ENCODE measurements around the gene NBDY.

The NBDY gene

DNA sequence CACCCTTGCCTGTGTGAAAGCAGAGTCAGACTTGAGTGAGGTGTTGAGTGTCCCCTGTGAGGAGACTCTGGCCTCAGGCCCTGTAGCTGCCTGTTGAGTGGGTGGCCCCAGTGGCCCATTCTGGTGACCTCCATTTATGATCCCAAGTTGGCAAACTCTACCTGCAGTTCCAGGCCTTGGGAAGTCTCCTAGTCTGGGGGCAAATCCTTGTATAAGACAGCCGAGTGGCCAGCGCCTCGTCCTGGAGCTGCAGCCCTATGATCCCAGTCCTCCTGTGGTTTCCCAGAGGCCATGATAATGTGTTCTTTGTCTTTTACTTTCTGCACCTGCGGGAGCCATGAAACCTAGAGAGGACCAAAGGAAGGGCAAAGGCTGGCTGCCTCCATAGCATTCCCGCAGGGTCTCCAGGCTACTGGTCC is 58.7 kb downstream of the NBDY start:
- Mint-ChIP-seq H3K27me3 (no peaks in the 10 kb centered on the region), H3K4me1 (ENCODE audit: low read depth) (peaks cover 37% of the 10 kb centered on the region), H3K27ac (peak overlapping the region; percentile 30), H3K4me3 (no peak overlapping the region), H3K36me3 (ENCODE audit: low read depth) (peaks cover 18% of the 10 kb centered on the region), H3K9me3 (no peaks in the 10 kb centered on the region)
- DNase-seq = no peak

DNA sequence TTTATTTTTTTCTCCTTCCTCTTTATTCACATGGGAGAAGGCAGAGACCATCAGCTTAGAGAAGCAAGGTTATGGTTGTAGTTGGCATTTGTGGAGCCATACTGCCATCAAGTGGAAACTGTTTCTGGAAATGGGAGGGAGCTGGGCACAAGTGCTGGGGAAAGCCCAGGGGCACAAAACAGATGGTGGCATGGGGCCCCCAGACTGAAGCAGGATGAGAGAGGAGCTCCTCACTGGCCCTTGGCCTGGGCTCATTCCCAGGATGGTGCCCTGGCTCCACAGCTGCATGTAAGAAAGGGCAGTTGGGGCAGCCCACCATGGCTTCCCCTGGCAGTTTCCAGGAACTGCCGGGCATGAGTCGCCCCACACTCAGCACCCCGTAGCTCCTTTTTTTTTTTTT is 59.2 kb downstream of the NBDY start:
- Mint-ChIP-seq H3K9me3 (no peaks in the 10 kb centered on the region), H3K4me3 (peak overlapping the region; percentile 58), H3K27ac (peak overlapping the region; percentile 30), H3K36me3 (ENCODE audit: low read depth) (peaks cover 17% of the 10 kb centered on the region), H3K4me1 (ENCODE audit: low read depth) (peaks cover 32% of the 10 kb centered on the region), H3K27me3 (no peaks in the 10 kb centered on the region)
- no peak for DNase-seq

DNA sequence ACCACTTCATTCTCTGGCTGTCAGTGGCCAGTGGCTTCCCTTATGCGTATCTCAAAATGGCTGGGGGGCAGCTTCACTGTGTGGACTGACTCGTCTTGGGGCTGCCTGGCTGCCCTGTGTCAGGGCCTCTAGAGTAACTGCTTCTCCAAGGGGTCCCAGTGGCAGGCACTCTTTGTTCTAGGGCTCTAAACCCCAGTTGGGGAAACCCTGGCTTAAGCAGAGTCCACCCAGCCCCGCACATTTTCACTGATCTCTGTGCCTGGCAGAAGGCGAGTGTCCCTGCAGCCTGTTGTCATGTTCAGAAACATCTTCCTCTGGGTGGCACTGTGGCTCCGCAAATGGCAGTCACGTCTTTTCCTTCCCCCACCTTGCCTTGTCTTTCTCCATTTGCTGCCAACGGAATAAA is 59.7 kb downstream of the NBDY start:
- Mint-ChIP-seq H3K27ac (peak overlapping the region; percentile 45), H3K4me3 (peak overlapping the region; percentile 58), H3K9me3 (no peaks in the 10 kb centered on the region), H3K27me3 (no peaks in the 10 kb centered on the region), H3K4me1 (ENCODE audit: low read depth) (peaks cover 30% of the 10 kb centered on the region), H3K36me3 (ENCODE audit: low read depth) (peaks cover 17% of the 10 kb centered on the region)
- DNase-seq = peak; percentile 83

DNA sequence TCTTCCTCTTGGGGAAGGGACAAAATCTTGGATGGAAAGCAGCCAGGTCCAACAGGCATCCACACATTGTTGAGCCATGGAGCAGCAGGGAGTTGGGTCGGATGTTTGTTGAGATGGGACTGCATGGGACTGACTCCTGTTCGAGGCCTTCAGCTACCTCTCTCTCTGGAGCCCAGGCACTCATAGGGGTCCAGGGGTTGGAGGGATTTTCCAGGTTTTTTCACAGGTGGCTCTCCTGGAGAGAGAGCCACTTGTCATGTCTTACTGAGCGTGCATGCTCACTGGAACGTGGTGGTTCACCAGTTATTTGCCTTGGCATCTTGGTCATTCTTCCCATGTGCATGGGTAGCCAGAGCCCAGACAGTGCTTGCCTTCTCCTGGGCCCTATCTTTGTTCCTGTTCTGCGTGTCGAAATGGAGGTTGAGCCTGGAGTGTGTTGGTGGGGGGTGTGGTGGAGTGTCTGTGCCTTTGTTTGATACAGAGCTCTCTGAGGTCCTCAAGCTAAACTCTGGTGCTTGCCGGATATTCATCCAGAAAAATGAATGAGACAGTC is 60.6 kb downstream of the NBDY start:
- H3K4me1 Mint-ChIP-seq (ENCODE audit: low read depth) = peaks cover 32% of the 10 kb centered on the region
- H3K9me3 Mint-ChIP-seq = no peaks in the 10 kb centered on the region
- H3K27ac Mint-ChIP-seq = no peak overlapping the region
- H3K36me3 Mint-ChIP-seq (ENCODE audit: low read depth) = peaks cover 17% of the 10 kb centered on the region
- no peaks in the 10 kb centered on the region for H3K27me3 Mint-ChIP-seq
- peak; percentile 18 for DNase-seq
- H3K4me3 Mint-ChIP-seq = no peak overlapping the region

- no peaks in the 10 kb centered on the region for H3K27me3 Mint-ChIP-seq
- peaks cover 17% of the 10 kb centered on the region for H3K36me3 Mint-ChIP-seq (ENCODE audit: low read depth)
- H3K4me1 Mint-ChIP-seq (ENCODE audit: low read depth) = peaks cover 32% of the 10 kb centered on the region
- H3K4me3 Mint-ChIP-seq = no peak overlapping the region
- no peaks in the 10 kb centered on the region for H3K9me3 Mint-ChIP-seq
- no peak overlapping the region for H3K27ac Mint-ChIP-seq
- peak; percentile 18 for DNase-seq
These were observed 61.7 kb downstream of the NBDY start for GRCh38 chrX:56790778-56791177.

GRCh38 chrX:56791456-56791855 is 62.4 kb downstream of the NBDY start:
- Mint-ChIP-seq H3K27me3 (no peaks in the 10 kb centered on the region), H3K27ac (peak overlapping the region; percentile 18), H3K4me3 (no peak overlapping the region), H3K36me3 (ENCODE audit: low read depth) (peaks cover 17% of the 10 kb centered on the region), H3K4me1 (ENCODE audit: low read depth) (peaks cover 30% of the 10 kb centered on the region), H3K9me3 (no peaks in the 10 kb centered on the region)
- no peak for DNase-seq

DNA sequence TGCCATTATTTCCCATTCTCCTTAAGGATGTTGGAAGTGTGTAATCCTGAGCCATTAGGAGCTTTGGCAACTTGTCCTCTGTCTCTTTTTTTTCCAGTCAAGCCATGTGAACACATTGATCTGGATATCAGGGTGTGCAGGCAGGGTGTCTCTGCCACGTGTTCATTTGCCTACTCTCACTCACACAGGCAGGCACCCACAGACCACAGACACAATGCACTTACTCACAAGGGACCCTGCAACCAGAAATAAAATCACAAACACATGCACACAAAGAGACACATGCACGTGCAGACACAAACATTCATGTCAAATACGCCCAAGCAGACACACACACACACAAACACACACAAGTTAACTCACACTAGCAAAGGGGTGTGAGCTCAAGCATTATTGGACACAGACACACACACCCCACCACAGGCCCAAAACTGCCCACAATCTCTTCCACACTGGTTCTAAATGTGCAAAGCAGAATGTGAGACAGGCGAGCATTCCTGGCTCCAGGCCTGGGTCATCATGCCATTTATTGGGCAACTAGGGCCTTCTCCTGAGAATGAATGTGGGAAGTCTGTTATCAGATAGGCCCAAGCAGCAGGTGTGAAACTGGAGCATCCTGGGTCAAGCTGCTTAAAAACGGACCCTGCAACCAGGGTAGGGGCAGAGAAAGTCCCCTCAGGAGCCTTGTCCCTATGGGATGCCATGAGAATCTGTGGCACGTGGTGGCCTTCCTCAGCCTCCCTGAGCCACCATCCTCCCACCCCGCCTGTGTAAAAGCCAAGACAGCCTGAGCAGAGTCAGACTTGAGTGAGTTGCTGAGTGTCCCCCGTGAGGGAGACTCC is 63.4 kb downstream of the NBDY start:
- no peak overlapping the region for H3K4me3 Mint-ChIP-seq
- peaks cover 26% of the 10 kb centered on the region for H3K4me1 Mint-ChIP-seq (ENCODE audit: low read depth)
- no peaks in the 10 kb centered on the region for H3K9me3 Mint-ChIP-seq
- H3K27ac Mint-ChIP-seq = peak overlapping the region; percentile 16
- DNase-seq = peak; percentile 17
- H3K27me3 Mint-ChIP-seq = no peaks in the 10 kb centered on the region
- H3K36me3 Mint-ChIP-seq (ENCODE audit: low read depth) = peaks cover 14% of the 10 kb centered on the region

DNA sequence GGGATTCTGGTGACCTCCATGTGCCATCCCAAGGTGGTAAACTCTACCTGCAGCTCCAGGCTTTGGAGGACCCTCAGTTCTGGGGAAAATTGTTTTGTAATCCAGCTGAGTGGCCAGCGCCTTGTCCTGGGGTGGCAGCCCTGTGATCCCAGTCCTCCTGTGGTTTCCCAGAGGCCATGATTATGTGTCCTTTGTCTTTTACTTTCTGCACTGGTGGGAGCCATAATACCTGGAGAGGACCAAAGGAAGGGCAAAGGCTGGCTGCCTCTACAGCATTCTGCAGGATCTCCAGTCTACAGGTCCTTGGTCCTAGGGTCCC is 64.0 kb downstream of the NBDY start:
- Mint-ChIP-seq H3K4me3 (no peak overlapping the region), H3K27me3 (peaks cover 3% of the 10 kb centered on the region), H3K27ac (no peak overlapping the region), H3K9me3 (no peaks in the 10 kb centered on the region), H3K36me3 (ENCODE audit: low read depth) (peaks cover 14% of the 10 kb centered on the region), H3K4me1 (ENCODE audit: low read depth) (peaks cover 31% of the 10 kb centered on the region)
- DNase-seq = no peak

- Mint-ChIP-seq H3K27me3 (peaks cover 3% of the 10 kb centered on the region), H3K27ac (no peak overlapping the region), H3K36me3 (ENCODE audit: low read depth) (peaks cover 14% of the 10 kb centered on the region), H3K4me3 (no peak overlapping the region), H3K9me3 (no peaks in the 10 kb centered on the region), H3K4me1 (ENCODE audit: low read depth) (peaks cover 30% of the 10 kb centered on the region)
- peak; percentile 28 for DNase-seq
These were observed 64.7 kb downstream of the NBDY start for GRCh38 chrX:56793521-56794320.

DNA sequence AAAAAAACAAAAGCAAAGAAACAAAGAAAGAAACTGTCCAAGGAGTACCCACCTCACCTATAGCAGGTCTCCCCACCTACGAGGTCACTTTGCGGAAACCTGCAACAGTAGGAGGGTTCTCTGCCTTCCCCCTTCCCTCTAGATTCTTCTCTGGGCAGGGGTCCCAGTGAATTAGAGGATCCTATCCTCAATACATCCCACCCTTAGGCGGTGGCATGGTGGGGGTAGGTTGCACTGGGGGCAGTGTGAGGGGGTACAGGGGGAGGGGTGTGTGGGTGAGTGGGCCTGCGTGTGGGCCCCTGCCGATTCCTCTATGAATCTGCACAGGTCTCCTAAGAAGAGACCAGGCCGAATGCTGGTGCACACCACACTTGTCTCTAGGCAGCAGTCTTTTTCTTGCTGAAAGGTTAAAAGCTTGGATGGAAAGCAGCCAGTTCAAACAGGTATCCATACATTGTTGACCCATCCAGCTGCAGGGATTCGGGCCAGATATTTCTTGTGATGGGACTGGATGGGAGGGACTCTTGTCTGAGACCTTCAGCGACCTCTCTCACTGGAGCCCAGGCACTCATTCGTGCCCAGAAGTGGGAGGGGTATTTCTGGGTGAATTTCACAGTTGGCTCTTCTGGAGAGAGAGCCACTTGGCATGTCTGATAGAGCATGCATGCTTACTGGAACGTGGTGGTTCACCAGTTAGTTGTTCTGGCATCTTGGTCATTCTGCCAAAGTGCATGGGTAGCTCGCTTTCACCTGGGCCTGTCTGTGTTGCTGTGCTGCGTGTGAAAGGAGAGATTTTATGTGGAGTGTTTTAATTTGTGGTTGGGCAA is 65.6 kb downstream of the NBDY start:
- Mint-ChIP-seq H3K9me3 (no peaks in the 10 kb centered on the region), H3K27ac (no peak overlapping the region), H3K4me1 (ENCODE audit: low read depth) (peaks cover 30% of the 10 kb centered on the region), H3K36me3 (ENCODE audit: low read depth) (peaks cover 16% of the 10 kb centered on the region), H3K27me3 (peaks cover 3% of the 10 kb centered on the region), H3K4me3 (no peak overlapping the region)
- DNase-seq = peak; percentile 22

DNA sequence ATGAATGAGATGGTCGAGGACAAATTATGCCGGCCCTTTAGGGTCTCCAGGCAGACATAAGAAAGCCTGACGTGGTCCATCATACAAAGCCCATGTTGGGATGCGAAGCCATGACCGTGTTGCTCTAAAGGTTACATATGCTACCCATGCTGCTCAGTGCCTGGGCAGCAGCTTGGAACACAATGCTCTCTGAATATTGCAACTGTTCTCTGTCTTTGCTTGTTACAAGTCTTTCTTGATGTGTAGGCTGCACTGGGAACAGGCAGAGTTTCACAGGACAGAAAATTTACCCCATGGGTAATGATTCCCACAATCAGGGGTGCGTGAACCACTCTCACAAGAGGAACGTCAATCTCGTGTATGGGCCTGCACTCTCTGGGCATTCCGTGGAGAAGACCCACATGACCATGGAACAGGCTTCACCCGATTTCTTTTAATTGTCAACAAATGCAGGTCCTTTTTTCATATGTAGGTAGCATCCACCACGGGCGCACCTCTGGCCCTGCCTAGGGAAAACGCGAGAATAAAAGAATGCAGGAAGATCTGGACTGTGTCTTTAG is 66.3 kb downstream of the NBDY start:
- Mint-ChIP-seq H3K4me3 (no peak overlapping the region), H3K36me3 (ENCODE audit: low read depth) (peaks cover 12% of the 10 kb centered on the region), H3K9me3 (no peaks in the 10 kb centered on the region), H3K27me3 (peaks cover 3% of the 10 kb centered on the region), H3K27ac (no peak overlapping the region), H3K4me1 (ENCODE audit: low read depth) (peaks cover 38% of the 10 kb centered on the region)
- DNase-seq = no peak

DNA sequence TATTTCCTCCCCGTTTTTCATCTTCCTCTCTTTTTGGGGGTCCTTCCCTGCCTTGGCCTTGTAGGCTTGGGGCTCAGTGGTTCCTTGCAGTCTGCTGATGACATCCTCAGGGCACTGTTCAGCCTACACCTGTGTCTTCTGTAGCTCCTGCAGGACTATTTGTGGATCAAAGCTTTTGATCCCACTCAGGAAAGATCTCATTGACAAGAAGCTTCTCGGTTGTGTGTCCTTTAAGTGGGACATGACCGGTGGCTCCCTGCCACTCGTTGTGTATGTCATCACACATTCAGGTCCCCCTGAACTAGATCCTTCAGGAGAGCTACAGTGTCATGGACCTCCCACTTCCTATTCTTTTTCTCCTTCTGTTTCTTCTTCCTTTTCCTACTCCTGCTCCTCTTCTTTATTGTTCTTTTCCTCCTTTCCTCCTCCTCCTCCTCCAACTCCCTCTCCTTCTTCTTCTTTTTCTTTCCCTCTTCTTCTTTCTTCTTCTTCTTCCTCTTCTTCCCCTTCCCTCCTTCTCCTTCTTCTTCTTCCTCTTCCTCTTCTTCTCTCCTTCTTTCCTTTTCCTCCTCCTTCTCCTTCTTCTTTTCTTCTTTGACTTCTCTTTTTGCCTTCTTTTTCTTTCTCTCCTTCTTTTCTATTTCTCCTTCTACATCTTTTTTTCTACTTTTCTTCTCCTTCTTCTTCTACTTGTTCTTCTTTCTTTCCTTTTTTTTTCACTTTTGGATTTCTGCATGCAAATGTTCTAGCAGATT is 67.8 kb downstream of the NBDY start:
- no peak overlapping the region for H3K27ac Mint-ChIP-seq
- H3K27me3 Mint-ChIP-seq = peaks cover 3% of the 10 kb centered on the region
- H3K9me3 Mint-ChIP-seq = no peaks in the 10 kb centered on the region
- H3K4me3 Mint-ChIP-seq = no peak overlapping the region
- peaks cover 11% of the 10 kb centered on the region for H3K36me3 Mint-ChIP-seq (ENCODE audit: low read depth)
- DNase-seq = no peak
- peaks cover 51% of the 10 kb centered on the region for H3K4me1 Mint-ChIP-seq (ENCODE audit: low read depth)

DNA sequence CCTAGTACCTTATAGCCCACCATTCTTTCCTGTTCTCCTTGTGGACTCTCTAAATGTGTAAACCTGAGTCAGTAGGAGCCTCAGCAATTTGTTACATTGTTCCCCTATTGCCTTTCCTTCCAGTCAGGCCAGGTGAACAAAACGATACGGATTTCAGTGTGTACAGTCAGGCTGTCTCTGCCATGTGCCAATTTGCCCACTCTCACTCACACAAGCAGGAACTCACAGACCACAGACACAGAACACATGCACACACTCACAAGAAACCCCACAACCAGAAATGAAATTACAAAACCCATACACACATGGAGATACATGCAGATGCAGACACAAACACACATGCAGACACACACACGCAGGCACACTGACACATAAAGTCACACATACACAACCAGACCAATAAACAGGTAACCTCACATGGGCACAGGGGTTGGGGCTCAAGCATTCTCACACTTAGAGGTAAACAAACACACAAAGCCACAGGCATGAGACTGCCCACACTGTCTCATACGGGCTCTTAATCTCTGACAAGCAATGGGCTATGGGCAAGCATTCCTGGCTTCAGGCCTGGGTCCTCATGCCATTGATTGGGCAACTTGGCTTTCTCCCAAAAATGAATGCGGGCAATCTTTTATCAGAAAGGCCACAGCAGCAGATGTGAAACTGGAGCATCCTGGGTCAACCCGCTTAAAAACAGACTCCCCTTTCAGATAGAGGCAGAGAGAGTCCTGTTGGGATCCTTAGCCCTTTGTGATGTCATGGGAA is 68.7 kb downstream of the NBDY start:
- Mint-ChIP-seq H3K27ac (peak overlapping the region; percentile 33), H3K4me3 (no peak overlapping the region), H3K9me3 (no peaks in the 10 kb centered on the region), H3K4me1 (ENCODE audit: low read depth) (peaks cover 49% of the 10 kb centered on the region), H3K27me3 (peaks cover 3% of the 10 kb centered on the region), H3K36me3 (ENCODE audit: low read depth) (peaks cover 8% of the 10 kb centered on the region)
- DNase-seq = peak; percentile 31
